Measurements from ENCODE around the gene RSPH3. TPM values are rescaled to one million over a fixed set of nuclear protein-coding genes. Genes with fewer than 3 reads are reported as not detected.
"Not testable (repeated sequence)": the region's sequence is repeated elsewhere in the genome, so short reads cannot be mapped to it uniquely, and the experiment has no call there.

Gene RSPH3
- polyA plus RNA-seq, 10 donors: 2.5 to 3.9 (median 3.4) TPM

DNA sequence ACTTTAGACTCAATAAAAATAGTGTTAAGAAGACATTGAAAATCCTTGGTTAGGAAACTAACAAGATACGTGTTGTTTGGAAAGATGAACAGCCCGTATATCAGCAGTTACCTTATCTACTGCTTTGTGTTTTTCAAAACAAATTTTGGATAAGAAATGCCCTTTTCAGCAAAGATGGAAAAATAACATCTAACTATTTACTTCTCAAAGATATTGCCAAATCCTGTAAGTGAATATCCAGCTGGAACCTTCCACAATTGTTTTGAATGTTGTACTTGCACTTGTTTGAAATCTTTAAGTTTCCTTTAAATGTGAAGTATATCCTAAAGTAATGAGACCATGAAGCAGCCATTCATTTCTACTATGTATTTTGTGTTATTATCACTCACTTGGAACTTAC is 30.2 kb upstream of the RSPH3 start:
- no peak for DNase-seq

GRCh38 chr6:159025224-159025623 is 25.2 kb upstream of the RSPH3 start:
- DNase-seq: not testable (repeated sequence)

GRCh38 chr6:159023893-159024292 is 23.9 kb upstream of the RSPH3 start:
- DNase-seq: no peak

DNA sequence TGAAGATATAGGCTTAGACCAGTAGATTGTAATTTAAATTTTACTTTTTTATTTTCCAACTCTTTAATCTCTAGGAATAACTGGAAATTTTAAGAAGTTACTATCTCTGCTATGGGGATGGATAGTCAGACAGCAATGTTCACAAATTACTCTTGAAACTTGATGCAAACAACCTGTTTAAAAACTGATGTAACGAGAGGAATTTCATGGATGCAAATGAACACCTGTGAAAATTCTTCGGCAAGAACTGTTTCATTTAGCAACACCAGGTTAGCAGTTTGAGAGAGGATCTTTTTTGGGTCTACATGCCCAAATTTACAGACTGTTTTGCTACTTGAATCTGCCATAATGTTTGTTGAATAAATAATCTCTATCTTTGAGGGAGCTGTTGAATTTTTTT is 20.0 kb upstream of the RSPH3 start:
- DNase-seq: no peak

DNA sequence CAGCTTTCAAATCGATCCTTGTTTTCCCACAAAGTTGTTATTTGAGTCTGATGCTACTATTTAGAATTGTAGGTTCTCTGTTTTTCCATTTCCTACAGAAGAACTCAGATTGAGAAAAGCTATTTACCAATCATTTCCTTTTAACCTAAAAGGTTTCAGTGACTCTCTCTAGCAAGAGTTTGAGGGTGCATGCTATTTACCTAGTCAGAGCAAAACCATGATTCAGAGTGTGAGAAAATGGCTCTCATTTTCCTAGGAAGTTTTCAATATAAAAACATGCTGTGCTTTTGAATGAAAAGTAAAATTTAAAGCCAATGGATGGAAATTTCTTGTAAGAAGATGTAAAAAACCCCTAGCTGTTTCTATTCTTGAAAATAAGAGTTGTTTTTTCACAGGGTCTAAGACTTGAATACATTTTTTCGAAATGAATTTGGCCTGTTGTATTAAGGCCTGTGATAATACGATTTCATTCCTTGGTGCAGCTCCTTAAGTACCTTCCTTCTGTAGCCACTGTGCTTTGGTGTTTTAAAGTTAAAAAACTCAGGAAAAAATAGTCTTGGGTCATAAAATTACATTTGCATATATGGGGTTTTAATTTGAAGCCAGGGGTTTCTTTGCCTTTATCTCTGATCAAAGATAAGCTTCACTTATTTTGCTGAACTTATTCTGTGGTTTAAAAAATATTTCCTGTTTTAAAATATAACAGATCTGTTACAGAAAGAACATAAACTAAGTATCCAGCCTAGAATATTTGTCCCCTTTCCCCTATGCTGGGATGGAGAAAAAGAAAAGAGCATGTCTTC is 18.0 kb upstream of the RSPH3 start:
- no peak for DNase-seq

- no peak for DNase-seq
These were observed 14.4 kb upstream of the RSPH3 start for GRCh38 chr6:159014406-159014805.

GRCh38 chr6:159013229-159013628 is 13.2 kb upstream of the RSPH3 start:
- no peak for DNase-seq

DNA sequence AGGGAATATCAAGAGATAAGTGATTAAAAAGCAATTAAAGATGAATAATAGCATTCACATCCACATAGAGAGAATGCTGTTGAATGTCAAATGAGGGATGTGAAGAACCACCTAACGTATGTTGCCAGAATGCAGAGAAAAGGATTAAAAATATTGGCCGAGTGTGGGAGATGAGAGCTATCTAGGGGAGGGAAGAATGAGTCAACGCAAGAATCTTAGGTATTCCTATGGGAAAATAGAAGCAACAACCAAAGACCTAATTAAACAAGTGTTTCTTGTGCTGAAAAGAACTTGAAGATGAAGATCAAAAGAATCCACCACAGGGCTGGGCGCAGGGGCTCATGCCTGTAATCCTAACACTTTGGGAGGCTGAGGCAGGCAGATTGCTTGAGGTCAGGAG is 12.2 kb upstream of the RSPH3 start:
- no peak for DNase-seq

DNA sequence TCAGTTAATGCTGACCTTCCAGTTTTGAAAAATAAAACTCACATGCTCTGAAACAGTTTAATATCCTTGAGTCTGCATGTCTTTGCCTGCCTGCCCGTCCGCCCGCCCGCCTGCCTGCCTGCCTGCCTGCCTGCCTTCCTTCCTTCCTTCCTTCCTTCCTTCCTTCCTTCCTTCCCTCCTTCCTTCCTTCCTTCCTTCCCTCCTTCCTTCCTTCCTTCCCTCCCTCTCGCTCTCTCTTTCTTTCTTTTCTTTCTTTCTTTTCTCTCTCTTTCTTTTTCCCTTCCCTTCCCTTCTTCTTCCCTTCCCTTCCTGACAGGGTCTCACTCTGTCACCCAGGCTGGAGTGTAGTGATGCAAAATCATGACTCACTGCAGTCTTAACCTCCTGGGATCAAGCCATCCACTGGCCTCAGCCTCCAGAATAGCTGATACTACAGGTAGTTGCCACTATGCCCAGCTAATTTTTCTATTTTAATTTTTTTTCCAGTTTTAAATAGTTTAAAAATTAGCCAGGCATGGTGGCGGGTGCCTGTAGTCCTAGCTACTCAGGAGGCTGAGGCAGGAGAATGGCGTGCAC is 10.1 kb upstream of the RSPH3 start:
- DNase-seq: not testable (repeated sequence)

DNA sequence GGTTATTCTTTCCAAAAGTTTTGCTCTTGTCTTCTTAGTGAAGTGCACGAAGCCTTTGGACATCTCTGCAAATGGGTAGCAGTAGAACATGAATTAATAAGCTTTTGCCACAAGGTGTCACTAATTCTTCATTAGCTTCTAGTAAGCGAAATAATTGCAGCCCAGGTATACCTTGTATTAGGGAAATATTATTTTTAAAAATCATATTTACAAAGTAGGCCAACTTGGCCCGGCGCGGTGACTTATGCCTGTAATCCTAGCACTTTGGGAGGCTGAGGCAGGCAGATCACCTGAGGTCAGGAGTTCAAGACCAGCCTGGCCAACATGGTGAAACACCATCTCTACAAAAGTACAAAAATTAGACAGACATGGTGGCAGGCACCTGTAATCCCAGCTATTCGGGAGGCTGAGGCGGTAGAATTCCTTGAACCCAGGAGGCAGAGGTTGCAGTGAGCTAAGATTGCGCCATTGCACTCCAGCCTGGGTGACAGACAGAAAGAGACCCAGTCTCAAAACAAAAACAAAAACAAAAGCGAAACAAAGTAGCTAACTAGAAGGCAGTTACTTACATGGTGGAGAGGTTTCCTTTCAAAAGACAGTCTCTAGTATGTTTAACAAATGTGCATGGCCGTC is 8.8 kb upstream of the RSPH3 start:
- DNase-seq: peak in 2 of 3 donors; percentile 20 to 40

- no peak for DNase-seq
These were observed 7.5 kb upstream of the RSPH3 start for GRCh38 chr6:159007510-159007909.

GRCh38 chr6:159005436-159005835 is 5.4 kb upstream of the RSPH3 start:
- DNase-seq: no peak

DNA sequence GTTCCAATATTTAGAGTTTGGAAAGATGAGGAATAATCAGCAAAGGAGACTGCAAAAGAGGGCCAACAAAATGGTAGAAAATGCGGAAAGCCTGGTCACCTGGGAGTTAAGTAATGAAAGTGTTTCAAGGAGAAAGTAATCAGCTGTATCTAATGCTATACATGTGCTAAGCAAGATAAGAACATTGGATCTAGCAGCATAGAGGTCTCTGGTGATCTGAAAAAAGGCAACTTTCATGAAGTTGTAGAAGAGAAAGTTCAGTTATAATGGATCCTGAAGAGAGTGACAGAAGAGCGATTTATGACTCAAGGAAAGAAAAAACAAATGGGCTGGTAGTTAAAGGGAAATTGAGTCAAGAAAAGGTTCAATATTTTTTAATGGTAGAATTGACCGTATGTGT is 4.6 kb upstream of the RSPH3 start:
- no peak for DNase-seq

GRCh38 chr6:159002432-159003155 is 2.6 kb upstream of the RSPH3 start:
- DNase-seq: no peak

GRCh38 chr6:158999154-158999665 is 792 bp downstream of the RSPH3 start:
- DNase-seq: no peak

DNA sequence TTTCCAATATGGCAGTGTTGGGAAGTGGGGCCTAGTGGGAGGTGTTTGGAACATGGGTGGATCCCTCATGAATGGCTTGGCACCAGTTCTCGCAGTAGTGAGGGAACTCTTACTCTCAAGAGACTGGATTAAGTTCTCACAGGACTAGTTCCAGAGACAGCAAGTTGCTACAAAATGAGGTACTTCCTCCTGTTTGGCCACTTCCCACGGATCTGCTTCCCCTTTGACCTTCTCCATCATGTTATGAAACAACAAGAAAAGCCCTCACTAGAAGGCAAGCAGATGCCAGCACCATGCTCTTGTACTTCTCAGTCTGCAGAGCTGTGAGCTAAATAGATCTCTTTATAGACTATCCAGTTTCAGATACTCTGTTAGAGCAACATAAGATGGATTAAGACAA is 3.1 kb downstream of the RSPH3 start:
- no peak for DNase-seq

GRCh38 chr6:158993639-158994038 is 6.4 kb downstream of the RSPH3 start:
- no peak for DNase-seq

GRCh38 chr6:158991017-158991723 is 8.8 kb downstream of the RSPH3 start:
- DNase-seq: no peak

DNA sequence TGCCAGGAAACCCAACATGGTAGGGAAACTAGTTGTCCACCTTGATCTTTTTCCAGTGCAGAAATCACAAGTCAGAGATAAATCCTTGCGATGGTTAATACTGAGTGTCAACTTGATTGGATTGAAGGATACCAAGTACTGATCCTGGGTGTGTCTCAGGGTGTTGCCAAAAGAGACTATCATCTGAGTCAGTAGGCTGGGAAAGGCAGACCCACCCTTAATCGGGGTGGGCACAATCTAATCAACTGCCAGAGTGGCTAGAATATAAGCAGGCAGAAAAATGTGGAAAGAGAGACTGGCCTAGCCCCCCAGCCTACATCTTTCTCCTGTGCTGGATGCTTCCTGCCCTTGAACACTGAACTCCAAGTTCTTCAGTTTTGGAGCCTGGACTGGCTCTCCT is 10.3 kb downstream of the RSPH3 start:
- DNase-seq: not testable (repeated sequence)

- DNase-seq: no peak
These were observed 11.5 kb downstream of the RSPH3 start for GRCh38 chr6:158988477-158988876.

- no peak for DNase-seq
These were observed 12.3 kb downstream of the RSPH3 start for GRCh38 chr6:158987657-158988056.

- no peak for DNase-seq
These were observed 21.2 kb downstream of the RSPH3 start for GRCh38 chr6:158978757-158979156.
